Upper lobe of left lung (tissue), 6 donors: ENCODE measurements around the gene APOC3. TPM values are rescaled to one million over a fixed set of nuclear protein-coding genes. Genes with fewer than 3 reads are reported as not detected.
A peak's percentile ranks its signal among the peaks of the same experiment; 100 is the strongest.
"Not testable (repeated sequence)": the region's sequence is repeated elsewhere in the genome, so short reads cannot be mapped to it uniquely, and the experiment has no call there.

Source experiments
- ATAC-seq, 2 donors: fragments of 200-7000 bp; cut with Tn5 transposase; one replicate each; pipeline ENCODE4 v1.9.1; 2022; ENCODE audit warnings: mild to moderate bottlenecking in 2 of 2, moderate library complexity in 2 of 2; ENCODE audit not compliant: low FRiP score in 2 of 2
- DNase-seq, 2 donors: peaks; one replicate each; pipeline ENCODE4 v3.0.0-alpha.2; 2019 to 2020
- H3K27ac ChIP-seq, 4 donors: fragments of 200-600 bp; sonication (generic); one replicate each; pipeline ENCODE4 v1.5.1; 2016 to 2019
- H3K27me3 ChIP-seq, 4 donors: fragments of 200-600 bp; sonication (generic); one replicate each; pipeline ENCODE4 v1.5.1; 2017 to 2019
- H3K36me3 ChIP-seq, 4 donors: fragments of 200-600 bp; sonication (generic); one replicate each; pipeline ENCODE4 v1.5.1; 2016 to 2019
- H3K4me1 ChIP-seq, 4 donors: fragments of 200-600 bp; sonication (generic); one replicate each; pipeline ENCODE4 v1.5.1; 2018 to 2019
- H3K4me3 ChIP-seq, 4 donors: fragments of 200-600 bp; sonication (generic); one replicate each; pipeline ENCODE4 v1.5.1; 2017 to 2019; ENCODE audit warnings: mild to moderate bottlenecking in 2 of 4, moderate library complexity in 1 of 4
- H3K9me3 ChIP-seq, 4 donors: fragments of 200-600 bp; sonication (generic); one replicate each; pipeline ENCODE4 v1.5.1; 2018 to 2019
- EP300 ChIP-seq, 4 donors: sonication (generic); formaldehyde crosslinking; IDR thresholded peaks; one replicate each; pipeline ENCODE4 v1.5.1; 2017; ENCODE audit warnings: antibody characterized with exemption in 4 of 4, control low read depth in 2 of 4
- POLR2A ChIP-seq, 4 donors: fragments of 450-650 bp; IDR thresholded peaks; one replicate each; pipeline ENCODE4 v1.5.1; 2016 to 2017; ENCODE audit warnings: antibody characterized with exemption in 4 of 4, mild to moderate bottlenecking in 2 of 4
- POLR2AphosphoS5 ChIP-seq, 2 donors: sonication (generic); formaldehyde crosslinking; IDR thresholded peaks; one replicate each; pipeline ENCODE4 v1.5.1; 2017; ENCODE audit warnings: antibody characterized with exemption in 2 of 2
- WGBS, 2 donors: methylation state at CpG; one replicate each; pipeline ENCODE4 v1.1.5; 2017 to 2018; 5-methylcytosine and 5-hydroxymethylcytosine counted together
- total RNA-seq, 6 donors: library from RNA; depleted of rRNA in 4 of 6; stranded (reverse); fragments of >200 nt in 4 of 6; gene quantifications; one replicate each; pipeline versions ENCODE4 v1.1.0 to v1.2.1, GENCODE V29; 2016 to 2021
- TF ChIP-seq, protein P1 (sequence below), 6 experiments: fragments of 450-650 bp in 4 of 6; fragments of 200-600 bp in 2 of 6; sonication (generic) in 2 of 6; IDR thresholded peaks; one replicate each; pipeline ENCODE4 v1.5.1; 2016 to 2019; ENCODE audit warnings: antibody characterized with exemption in 6 of 6
- donor health status: DM: no; HTN: no; CAD: no; lungs with moderate emphysema.
- donor health status: DM: no; HTN: yes; CAD: no; lungs with severe emphysema.

The APOC3 gene
- total RNA-seq, 6 donors from 2014 or later: 3.7 to 4.4 TPM; not detected in 4

DNA sequence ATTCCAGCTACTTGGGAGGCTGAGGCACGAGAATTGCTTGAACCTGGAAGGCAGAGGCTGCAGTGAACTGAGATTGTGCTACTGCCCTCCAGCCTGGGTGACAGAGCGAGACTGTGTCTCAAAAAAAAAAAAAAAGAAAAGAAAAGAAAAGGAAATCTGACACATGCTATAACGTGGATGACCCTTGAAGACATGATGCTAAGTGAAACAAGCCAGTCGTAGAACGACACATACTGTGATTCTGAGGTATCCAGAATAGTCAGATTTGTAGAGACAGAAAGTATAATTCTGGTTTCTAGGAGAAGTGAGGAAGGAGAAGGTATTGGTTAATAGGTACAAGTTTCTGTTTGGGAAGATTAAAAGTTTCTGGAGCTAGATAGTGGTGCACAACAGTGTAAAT is 31.3 kb upstream of the APOC3 start:
- H3K9me3 ChIP-seq: no peaks in the 10 kb centered on the region
- 81 to 84% methylated on average over 5 of the region's 5 CpGs for WGBS, 2 donors
- H3K27me3 ChIP-seq: no peaks in the 10 kb centered on the region
- no peak for TF ChIP-seq EP300 (IDR thresholded peaks at IDR 0.05)
- TF ChIP-seq, protein P1, sequence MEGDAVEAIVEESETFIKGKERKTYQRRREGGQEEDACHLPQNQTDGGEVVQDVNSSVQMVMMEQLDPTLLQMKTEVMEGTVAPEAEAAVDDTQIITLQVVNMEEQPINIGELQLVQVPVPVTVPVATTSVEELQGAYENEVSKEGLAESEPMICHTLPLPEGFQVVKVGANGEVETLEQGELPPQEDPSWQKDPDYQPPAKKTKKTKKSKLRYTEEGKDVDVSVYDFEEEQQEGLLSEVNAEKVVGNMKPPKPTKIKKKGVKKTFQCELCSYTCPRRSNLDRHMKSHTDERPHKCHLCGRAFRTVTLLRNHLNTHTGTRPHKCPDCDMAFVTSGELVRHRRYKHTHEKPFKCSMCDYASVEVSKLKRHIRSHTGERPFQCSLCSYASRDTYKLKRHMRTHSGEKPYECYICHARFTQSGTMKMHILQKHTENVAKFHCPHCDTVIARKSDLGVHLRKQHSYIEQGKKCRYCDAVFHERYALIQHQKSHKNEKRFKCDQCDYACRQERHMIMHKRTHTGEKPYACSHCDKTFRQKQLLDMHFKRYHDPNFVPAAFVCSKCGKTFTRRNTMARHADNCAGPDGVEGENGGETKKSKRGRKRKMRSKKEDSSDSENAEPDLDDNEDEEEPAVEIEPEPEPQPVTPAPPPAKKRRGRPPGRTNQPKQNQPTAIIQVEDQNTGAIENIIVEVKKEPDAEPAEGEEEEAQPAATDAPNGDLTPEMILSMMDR (IDR thresholded peaks at IDR 0.05): no peak
- TF ChIP-seq POLR2AphosphoS5 (IDR thresholded peaks at IDR 0.05): no peak
- TF ChIP-seq POLR2A (IDR thresholded peaks at IDR 0.05): no peak
- no peak overlapping the region for H3K27ac ChIP-seq
- ATAC-seq (no peak), DNase-seq (no peak)
- no peaks in the 10 kb centered on the region for H3K4me1 ChIP-seq
- H3K36me3 ChIP-seq: no peaks in the 10 kb centered on the region
- H3K4me3 ChIP-seq: no peak overlapping the region

DNA sequence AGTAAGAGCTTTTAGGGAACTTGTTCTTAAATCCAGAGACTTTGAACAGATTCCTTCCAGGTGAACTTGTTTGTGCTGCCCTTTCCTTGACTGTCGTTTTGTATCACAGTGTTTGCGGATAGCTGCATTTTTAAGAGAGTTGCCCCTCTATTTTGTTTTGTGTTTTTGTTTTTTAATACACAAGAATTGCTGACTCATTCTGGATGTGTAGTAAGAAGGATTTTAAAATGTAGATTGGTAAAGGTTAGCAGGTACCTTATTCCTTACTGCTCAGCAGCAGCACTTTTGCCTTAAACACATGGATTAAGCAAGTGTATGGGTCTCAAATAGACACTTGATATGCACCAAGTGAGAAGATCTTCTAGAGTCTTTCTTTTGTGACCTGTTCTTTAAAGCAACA is 29.1 kb upstream of the APOC3 start:
- DNase-seq: no peak

DNA sequence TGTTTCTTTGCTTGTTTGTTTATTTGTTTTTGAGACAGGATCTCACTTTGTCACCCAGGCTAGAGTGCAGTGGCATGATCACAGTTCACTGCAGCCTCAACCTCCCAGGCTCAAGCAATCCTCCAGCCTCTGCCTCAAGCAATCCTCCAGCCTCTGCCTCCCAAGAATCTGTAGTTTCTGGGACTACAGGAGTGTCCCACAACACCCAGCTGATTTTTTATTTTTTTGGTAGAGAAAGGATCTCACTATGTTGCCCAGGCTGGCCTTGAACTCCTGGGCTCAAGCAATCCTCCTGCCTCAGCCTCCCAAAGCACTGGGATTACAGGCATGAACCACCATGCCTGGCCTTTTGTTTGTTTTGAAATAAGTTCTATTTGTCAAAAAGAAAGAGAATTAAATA is 28.0 kb upstream of the APOC3 start:
- not testable (repeated sequence) for H3K36me3 ChIP-seq, H3K9me3 ChIP-seq, H3K27ac ChIP-seq, H3K4me1 ChIP-seq, H3K4me3 ChIP-seq, DNase-seq, H3K27me3 ChIP-seq, ATAC-seq

More for the DNA sequence above, 29.1 kb upstream of the APOC3 start:
- WGBS, 2 donors: 92 to 97% methylated on average over 2 of the region's 2 CpGs
- Histone ChIP-seq H3K4me3 (no peak overlapping the region), H3K27me3 (no peaks in the 10 kb centered on the region), H3K27ac (no peak overlapping the region), H3K9me3 (no peaks in the 10 kb centered on the region), H3K4me1 (no peaks in the 10 kb centered on the region), H3K36me3 (no peaks in the 10 kb centered on the region)
- no peak for ATAC-seq
- no peak for TF ChIP-seq POLR2A (IDR thresholded peaks at IDR 0.05)
- TF ChIP-seq POLR2AphosphoS5 (IDR thresholded peaks at IDR 0.05): no peak
- no peak for TF ChIP-seq EP300 (IDR thresholded peaks at IDR 0.05)
- TF ChIP-seq, protein P1 (IDR thresholded peaks at IDR 0.05): no peak

DNA sequence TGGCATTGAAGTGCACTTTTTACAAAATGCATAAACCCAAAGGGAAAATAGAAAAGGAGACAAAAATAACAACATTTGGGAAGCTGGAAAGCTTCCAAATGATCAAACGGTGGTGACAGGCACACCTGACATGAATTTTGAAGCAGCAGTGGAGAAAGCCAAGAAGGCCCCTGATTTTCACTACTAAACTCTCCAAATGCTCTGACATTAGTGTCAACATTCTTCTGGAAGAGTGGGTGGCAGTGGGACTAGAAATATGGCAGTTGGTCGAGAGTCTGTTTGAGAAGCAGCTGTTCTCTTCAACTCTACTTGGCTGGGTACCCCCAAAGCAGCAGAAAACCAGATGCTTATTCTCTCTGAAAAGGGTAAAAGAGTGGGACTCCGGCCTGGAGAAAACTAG is 25.7 kb upstream of the APOC3 start:
- peaks cover 0 to 11% (median 0%) of the 10 kb centered on the region in 4 donors for H3K4me1 ChIP-seq
- no peaks in the 10 kb centered on the region for H3K9me3 ChIP-seq
- DNase-seq: no peak
- H3K36me3 ChIP-seq: no peaks in the 10 kb centered on the region
- no peak overlapping the region for H3K4me3 ChIP-seq
- no peak for TF ChIP-seq EP300 (IDR thresholded peaks at IDR 0.05)
- no peak for TF ChIP-seq POLR2A (IDR thresholded peaks at IDR 0.05)
- no peak for TF ChIP-seq POLR2AphosphoS5 (IDR thresholded peaks at IDR 0.05)
- TF ChIP-seq, protein P1 (IDR thresholded peaks at IDR 0.05): no peak
- no peak overlapping the region for H3K27ac ChIP-seq
- H3K27me3 ChIP-seq: no peaks in the 10 kb centered on the region
- ATAC-seq: no peak
- WGBS, 2 donors: 51 to 59% methylated on average over 3 of the region's 3 CpGs

DNA sequence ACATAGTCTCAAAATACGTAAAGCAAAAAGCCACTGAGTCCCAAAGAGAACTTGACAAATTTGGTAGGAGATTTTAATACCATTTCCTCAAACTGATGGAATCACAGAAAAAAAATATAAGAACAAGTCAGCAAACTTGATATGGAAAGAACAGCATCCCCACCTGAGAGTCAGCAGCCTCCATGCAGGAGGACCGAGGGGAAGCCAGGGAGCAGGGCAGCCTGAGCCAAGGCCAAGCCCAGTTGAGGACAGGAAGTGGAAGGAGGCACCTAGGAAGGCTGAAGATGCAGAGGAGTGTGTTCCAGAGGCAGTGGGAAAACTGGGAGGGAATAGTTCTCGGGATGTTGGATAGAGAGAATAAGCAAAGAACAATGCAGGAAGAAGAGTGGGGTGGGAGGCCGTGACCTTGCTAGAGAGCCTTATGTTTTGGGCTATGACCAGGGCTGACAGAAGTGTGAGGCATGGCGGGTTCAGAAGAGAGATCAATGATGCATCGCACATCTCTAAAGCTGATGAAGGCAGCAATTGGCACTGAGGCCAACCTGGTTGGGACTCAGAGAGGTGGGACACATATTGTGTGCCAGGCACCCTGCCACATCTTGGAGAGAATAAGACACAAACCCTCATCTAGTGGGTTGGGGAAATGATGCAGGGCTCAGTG is 22.0 kb upstream of the APOC3 start:
- TF ChIP-seq, protein P1 (IDR thresholded peaks at IDR 0.05): no peak
- TF ChIP-seq POLR2AphosphoS5 (IDR thresholded peaks at IDR 0.05) (no peak), POLR2A (IDR thresholded peaks at IDR 0.05) (no peak), EP300 (IDR thresholded peaks at IDR 0.05) (no peak)
- no peaks in the 10 kb centered on the region for H3K36me3 ChIP-seq
- H3K4me1 ChIP-seq: peaks cover 0 to 11% (median 0%) of the 10 kb centered on the region in 4 donors
- DNase-seq (no peak), ATAC-seq (no peak)
- WGBS, 2 donors: 92 to 94% methylated on average over 6 of the region's 6 CpGs
- H3K4me3 ChIP-seq: no peak overlapping the region
- H3K9me3 ChIP-seq: no peaks in the 10 kb centered on the region
- H3K27me3 ChIP-seq: no peaks in the 10 kb centered on the region
- peak overlapping the region in 3 of 4 donors; percentile 38 to 88 (median 78) for H3K27ac ChIP-seq
